Mesendoderm (in vitro differentiated cells): Measurements from ENCODE around the gene TMEM37.

ENCODE experiments used
- DNase-seq: peaks from one replicate; pipeline ENCODE4 v3.0.0; 2013
- H2AK5ac ChIP-seq: 2 replicates; pipeline ENCODE4 v1.6.1; 2013; ENCODE audit warnings: low read length, inconsistent platforms
- H2BK120ac ChIP-seq: 2 replicates; pipeline ENCODE4 v1.6.1; 2013; ENCODE audit warnings: low read depth, mild to moderate bottlenecking, low read length, moderate library complexity, mixed read lengths
- H2BK15ac ChIP-seq: replicated peaks from 2 replicates; pipeline ENCODE4 v1.6.1; 2013; ENCODE audit warnings: low read depth, mild to moderate bottlenecking, moderate library complexity
- H2BK5ac ChIP-seq: 2 replicates; pipeline ENCODE4 v1.6.1; 2013; ENCODE audit warnings: low read length, inconsistent platforms
- H3K18ac ChIP-seq: 2 replicates; pipeline ENCODE4 v1.6.1; 2013; ENCODE audit warnings: mild to moderate bottlenecking, low read length, mixed read lengths
- H3K23ac ChIP-seq: one replicate; pipeline ENCODE4 v1.6.1; 2013; ENCODE audit warnings: low read length
- H3K27ac ChIP-seq: 2 replicates; pipeline ENCODE4 v1.5.1; 2013; ENCODE audit warnings: low read depth, mild to moderate bottlenecking, inconsistent platforms, low read length, moderate library complexity
- H3K27me3 ChIP-seq: 2 replicates; pipeline ENCODE4 v1.6.1; 2013; ENCODE audit warnings: low read length, control low read depth, mild to moderate bottlenecking, inconsistent platforms; ENCODE audit not compliant: insufficient read depth, poor library complexity
- H3K36me3 ChIP-seq: 2 replicates; pipeline ENCODE4 v1.6.1; 2013; ENCODE audit warnings: low read length, inconsistent platforms; ENCODE audit not compliant: control insufficient read depth, insufficient read depth
- H3K4ac ChIP-seq: one replicate; pipeline ENCODE4 v1.6.1; 2013; ENCODE audit warnings: low read depth, mild to moderate bottlenecking, low read length, moderate library complexity
- H3K4me1 ChIP-seq: 2 replicates; pipeline ENCODE4 v1.6.1; 2013; ENCODE audit warnings: low read depth, low read length, inconsistent platforms; ENCODE audit not compliant: control insufficient read depth
- H3K4me2 ChIP-seq: 2 replicates; pipeline ENCODE4 v1.6.1; 2013; ENCODE audit warnings: low read length
- H3K4me3 ChIP-seq: 2 replicates; pipeline ENCODE4 v1.5.1; 2013; ENCODE audit warnings: mild to moderate bottlenecking, low read length
- H3K56ac ChIP-seq: one replicate; pipeline ENCODE4 v1.6.1; 2013; ENCODE audit warnings: low read length
- H3K79me1 ChIP-seq: 2 replicates; pipeline ENCODE4 v1.6.1; 2013; ENCODE audit warnings: low read length, inconsistent platforms
- H3K79me2 ChIP-seq: 2 replicates; pipeline ENCODE4 v1.6.1; 2013; ENCODE audit warnings: mild to moderate bottlenecking, low read length; ENCODE audit not compliant: control insufficient read depth, insufficient read depth
- H3K9ac ChIP-seq: 2 replicates; pipeline ENCODE4 v1.6.1; 2013; ENCODE audit warnings: low read length, inconsistent platforms
- H4K5ac ChIP-seq: one replicate; pipeline ENCODE4 v1.6.1; 2013; ENCODE audit warnings: low read length
- H4K8ac ChIP-seq: one replicate; pipeline ENCODE4 v1.6.1; 2013; ENCODE audit warnings: low read depth, mild to moderate bottlenecking, control low read depth, low read length, moderate library complexity
- WGBS: extraction: QIAGEN DNeasy Blood & Tissue Kit; methylation state at CpG from one replicate; pipeline ENCODE4 v1.1.7; 2013; ENCODE audit warnings: low lambda C conversion rate, missing lambda C conversion rate; ENCODE audit not compliant: insufficient coverage; ENCODE audit errors: extremely low coverage; 5-methylcytosine and 5-hydroxymethylcytosine counted together

The TMEM37 gene

DNA sequence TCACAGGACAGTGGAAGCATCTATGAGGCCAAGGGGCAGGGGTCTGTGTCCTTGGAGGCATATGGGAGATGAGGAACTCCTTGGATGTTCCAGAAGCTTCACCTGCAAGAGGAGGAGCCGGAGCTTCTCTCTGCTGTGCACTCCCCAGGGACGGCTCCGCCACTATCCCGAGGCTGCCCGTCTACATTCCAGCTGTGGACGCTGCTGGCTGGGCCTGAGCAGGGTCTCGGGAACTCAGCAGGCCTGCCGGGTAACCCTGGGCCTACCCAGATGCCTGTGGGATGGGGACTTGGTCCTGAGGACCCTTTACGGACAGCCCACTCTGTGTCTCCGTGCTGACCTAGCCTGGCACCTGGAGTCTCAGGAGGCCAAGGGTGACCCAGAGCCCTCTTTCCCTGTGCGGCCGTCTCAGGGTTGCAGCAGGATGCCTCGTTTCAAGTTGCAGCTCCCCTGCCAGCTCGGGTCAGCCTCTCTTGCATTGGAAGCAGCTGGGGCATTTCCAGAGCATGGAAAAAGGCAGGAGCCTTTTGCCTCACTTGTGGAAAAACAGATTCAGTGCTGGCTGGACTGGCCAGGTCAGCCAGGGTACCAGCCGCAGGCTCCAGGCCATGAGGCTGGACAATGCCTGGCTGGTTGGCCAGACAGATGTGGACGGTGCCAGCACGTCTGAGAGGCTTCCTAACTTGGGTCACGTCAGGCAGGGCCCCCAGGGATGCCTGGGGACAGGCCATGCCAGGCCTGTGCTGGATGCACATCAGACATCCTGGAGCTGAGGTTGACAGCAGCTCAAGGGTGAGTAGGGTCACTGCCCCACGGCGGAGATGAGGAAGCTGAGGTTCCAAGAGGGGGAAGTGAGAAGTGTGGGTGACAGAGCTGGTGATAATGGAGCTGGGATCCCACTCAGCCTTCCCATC lies 51.1 kb downstream of the TMEM37 start:
- Histone ChIP-seq H3K4me1 (peaks cover 2% of the 10 kb centered on the region), H3K36me3 (no peaks in the 10 kb centered on the region), H3K9ac (no peak overlapping the region), H3K4ac (no peak overlapping the region), H2BK5ac (no peak overlapping the region), H2AK5ac (no peak overlapping the region), H3K79me1 (no peaks in the 10 kb centered on the region), H3K56ac (peak overlapping the region; percentile 39), H3K27ac (no peak overlapping the region), H3K23ac (no peak overlapping the region), H3K4me3 (no peak overlapping the region), H3K27me3 (no peaks in the 10 kb centered on the region), H3K79me2 (no peaks in the 10 kb centered on the region), H2BK15ac (no peak overlapping the region), H3K4me2 (no peak overlapping the region), H4K5ac (no peak overlapping the region), H2BK120ac (no peak overlapping the region), H3K18ac (no peak overlapping the region), H4K8ac (no peak overlapping the region)
- no peak for DNase-seq
- WGBS = no CpG with 5 or more reads among the region's 20 CpGs

DNA sequence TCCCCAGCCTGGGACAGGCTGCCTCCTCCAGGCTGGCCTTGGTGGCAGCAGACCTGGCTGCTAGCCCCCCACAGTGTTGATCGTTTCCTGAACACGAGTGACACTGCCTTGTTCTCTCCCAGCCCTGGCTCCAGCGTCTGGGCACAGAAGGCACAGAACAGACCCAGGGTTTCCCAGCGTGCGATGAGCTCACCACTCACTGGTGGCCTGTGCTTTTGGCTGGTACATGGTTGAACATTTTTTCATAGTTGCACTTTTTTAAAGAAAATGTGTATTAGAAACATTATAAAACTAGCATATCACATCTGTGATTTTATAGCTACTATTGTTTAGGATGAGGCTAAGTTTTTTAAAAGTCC lies 51.7 kb downstream of the TMEM37 start:
- Histone ChIP-seq H3K79me2 (no peaks in the 10 kb centered on the region), H2BK5ac (no peak overlapping the region), H3K27ac (no peak overlapping the region), H3K23ac (no peak overlapping the region), H3K79me1 (no peaks in the 10 kb centered on the region), H3K56ac (no peak overlapping the region), H2BK15ac (no peak overlapping the region), H3K36me3 (no peaks in the 10 kb centered on the region), H3K9ac (no peak overlapping the region), H4K5ac (no peak overlapping the region), H3K4ac (no peak overlapping the region), H3K4me1 (peaks cover 2% of the 10 kb centered on the region), H4K8ac (no peak overlapping the region), H3K27me3 (no peaks in the 10 kb centered on the region), H3K4me3 (no peak overlapping the region), H2AK5ac (no peak overlapping the region), H3K18ac (no peak overlapping the region), H3K4me2 (no peak overlapping the region), H2BK120ac (no peak overlapping the region)
- WGBS = no CpG with 5 or more reads among the region's 5 CpGs
- no peak for DNase-seq

DNA sequence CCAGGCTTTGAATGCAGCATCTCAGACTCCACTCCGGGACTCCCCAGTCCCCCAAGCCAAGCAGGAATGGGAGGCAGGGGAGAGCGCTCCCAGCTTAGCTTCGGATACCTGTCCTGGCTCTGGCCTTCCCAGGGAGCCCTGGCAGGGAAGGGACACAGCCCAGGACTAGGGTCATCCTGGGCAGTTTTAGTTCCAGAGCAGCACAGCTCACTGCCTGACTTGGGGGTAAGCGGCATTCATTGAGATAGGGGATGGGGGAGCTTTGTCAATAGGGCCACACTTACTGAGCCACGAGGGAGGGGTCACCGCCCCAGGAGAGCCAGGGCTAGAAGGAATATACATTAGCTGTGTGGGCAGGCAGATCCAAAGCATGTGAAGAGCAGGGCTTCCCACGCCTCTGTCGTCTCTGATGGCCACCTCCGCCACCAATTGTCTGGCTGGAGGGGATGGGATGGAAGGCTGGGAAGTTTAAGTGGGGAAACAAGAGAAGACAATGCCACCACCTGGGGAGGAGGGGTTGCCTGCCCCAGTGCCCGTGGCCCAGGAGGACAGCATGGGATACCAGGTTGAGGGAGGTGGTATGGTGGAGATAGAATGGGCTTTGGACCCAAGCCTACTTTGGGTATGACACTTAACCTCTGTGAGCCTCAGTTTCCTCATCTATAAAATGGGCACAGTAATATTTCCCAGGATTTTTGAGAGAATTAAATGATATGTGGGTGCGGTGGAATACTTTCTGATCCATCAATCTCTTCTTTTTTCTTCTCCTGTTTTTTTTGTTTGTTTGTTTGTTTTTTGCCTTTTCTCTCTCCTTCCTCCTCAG lies 52.5 kb downstream of the TMEM37 start:
- H3K79me1 ChIP-seq = no peaks in the 10 kb centered on the region
- no peak overlapping the region for H2AK5ac ChIP-seq
- H3K56ac ChIP-seq = peak overlapping the region; percentile 26
- no peak overlapping the region for H2BK15ac ChIP-seq
- H3K79me2 ChIP-seq = no peaks in the 10 kb centered on the region
- H3K4me2 ChIP-seq = no peak overlapping the region
- H3K27ac ChIP-seq = no peak overlapping the region
- no peak overlapping the region for H4K8ac ChIP-seq
- H3K4me1 ChIP-seq = peaks cover 2% of the 10 kb centered on the region
- H3K9ac ChIP-seq = no peak overlapping the region
- no peak for DNase-seq
- no peak overlapping the region for H3K4me3 ChIP-seq
- H4K5ac ChIP-seq = no peak overlapping the region
- H2BK120ac ChIP-seq = no peak overlapping the region
- H3K36me3 ChIP-seq = no peaks in the 10 kb centered on the region
- no peak overlapping the region for H2BK5ac ChIP-seq
- no CpG with 5 or more reads among the region's 11 CpGs for WGBS
- no peak overlapping the region for H3K23ac ChIP-seq
- no peak overlapping the region for H3K18ac ChIP-seq
- no peak overlapping the region for H3K4ac ChIP-seq
- no peaks in the 10 kb centered on the region for H3K27me3 ChIP-seq

DNA sequence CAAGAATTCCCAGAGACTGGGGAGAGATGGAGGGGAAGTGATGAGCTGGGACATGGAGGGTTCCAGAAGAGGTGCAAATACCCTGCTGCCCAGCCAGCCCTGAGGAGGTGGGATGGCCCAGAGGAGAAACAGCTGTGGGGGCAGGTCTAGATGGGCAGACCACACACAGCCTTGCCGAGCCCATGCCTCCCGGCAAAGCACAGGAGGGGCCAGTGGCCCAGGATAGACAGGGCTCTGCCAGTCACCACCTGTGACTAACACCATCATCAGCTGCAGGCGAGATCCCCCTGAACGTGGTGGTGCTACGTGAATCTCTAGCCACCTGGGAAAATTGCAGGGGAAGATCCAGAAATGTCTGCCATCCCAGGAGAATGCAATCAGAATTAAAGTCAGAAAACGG lies 53.2 kb downstream of the TMEM37 start:
- Histone ChIP-seq H4K8ac (no peak overlapping the region), H2BK15ac (no peak overlapping the region), H3K27me3 (no peaks in the 10 kb centered on the region), H3K79me1 (no peaks in the 10 kb centered on the region), H3K23ac (no peak overlapping the region), H3K79me2 (no peaks in the 10 kb centered on the region), H3K4me2 (no peak overlapping the region), H2BK5ac (no peak overlapping the region), H3K56ac (no peak overlapping the region), H3K4me3 (no peak overlapping the region), H3K4me1 (peaks cover 2% of the 10 kb centered on the region), H2BK120ac (no peak overlapping the region), H3K4ac (no peak overlapping the region), H4K5ac (no peak overlapping the region), H3K27ac (no peak overlapping the region), H3K9ac (no peak overlapping the region), H3K18ac (no peak overlapping the region), H2AK5ac (no peak overlapping the region), H3K36me3 (no peaks in the 10 kb centered on the region)
- no CpG with 5 or more reads among the region's 6 CpGs for WGBS
- DNase-seq = no peak

DNA sequence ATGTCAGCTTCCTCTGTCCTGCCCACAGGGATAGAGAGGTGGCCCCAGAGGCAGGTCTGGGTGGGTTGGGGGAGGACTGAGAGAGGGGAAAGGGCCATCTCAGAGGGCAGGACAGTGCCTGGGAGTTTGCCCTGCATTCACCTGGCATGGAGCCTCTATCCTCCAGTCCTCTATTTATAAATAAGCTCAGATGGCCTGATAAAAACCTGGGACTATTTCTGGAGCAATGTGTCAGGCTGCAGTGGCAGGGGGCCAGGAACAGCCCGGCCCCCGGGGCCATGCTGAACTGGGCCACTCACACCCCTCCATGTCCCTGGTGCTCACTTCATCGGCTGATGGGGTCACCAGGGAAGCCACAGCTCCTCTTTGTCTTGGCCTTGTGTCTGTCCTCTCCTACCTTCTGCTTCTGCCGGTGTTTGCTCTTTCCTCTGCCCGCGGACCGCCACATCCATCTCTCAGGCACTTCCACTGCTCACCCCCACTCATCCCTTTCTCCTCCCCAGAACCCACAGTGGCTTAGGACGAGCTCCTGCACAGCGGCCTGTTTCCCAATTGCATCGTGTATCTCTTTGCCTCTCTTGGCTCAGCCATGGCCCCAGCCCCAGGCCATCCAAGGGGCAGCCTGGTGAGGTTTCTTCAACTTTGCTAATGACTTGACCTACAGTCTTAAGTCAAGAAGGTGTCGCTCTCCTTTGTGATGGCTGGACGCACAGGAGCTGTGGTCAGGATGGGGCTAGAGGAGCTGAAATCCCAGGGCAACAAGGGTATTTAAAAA lies 53.9 kb downstream of the TMEM37 start:
- Histone ChIP-seq H3K79me1 (no peaks in the 10 kb centered on the region), H3K79me2 (no peaks in the 10 kb centered on the region), H3K36me3 (no peaks in the 10 kb centered on the region), H2AK5ac (no peak overlapping the region), H3K23ac (no peak overlapping the region), H3K4me2 (no peak overlapping the region), H2BK15ac (no peak overlapping the region), H2BK5ac (no peak overlapping the region), H4K5ac (no peak overlapping the region), H4K8ac (no peak overlapping the region), H3K27me3 (no peaks in the 10 kb centered on the region), H3K27ac (no peak overlapping the region), H3K4ac (no peak overlapping the region), H2BK120ac (no peak overlapping the region), H3K56ac (no peak overlapping the region), H3K4me1 (peaks cover 2% of the 10 kb centered on the region), H3K9ac (no peak overlapping the region), H3K4me3 (no peak overlapping the region), H3K18ac (no peak overlapping the region)
- DNase-seq = no peak
- no CpG with 5 or more reads among the region's 12 CpGs for WGBS
